IMR-90 (cell line): ENCODE measurements around the gene SLC35F3. TPM values are rescaled to one million over a fixed set of nuclear protein-coding genes. Genes with fewer than 3 reads are reported as not detected.

ENCODE experiments used
- ATAC-seq: fragments of 200-7000 bp; cut with Tn5 transposase; 2 replicates; pipeline ENCODE4 v1.9.1; 2020; ENCODE audit warnings: low read depth, mild to moderate bottlenecking, moderate library complexity
- BruUV-seq: library from RNA; stranded (reverse); fragments of 400-500 nt; replicated peaks from 2 replicates; lab custom pipeline; 2021; lab: Mats Ljungman, UMichigan
- CTCF ChIA-PET: fragments of 300-600 bp; formaldehyde crosslinking; extraction: SDS; loops from one replicate; lab custom pipeline; 2021; ENCODE audit warnings: antibody characterized with exemption; lab: Yijun Ruan, JAX
- POLR2A ChIA-PET: fragments of 300-600 bp; sonication (Branson Sonifier 250); formaldehyde crosslinking; loops from one replicate; lab custom pipeline; 2022; ENCODE audit warnings: antibody characterized with exemption; ENCODE audit not compliant: unreplicated experiment; lab: Charles Lee
- DNase-seq: peaks from one replicate; pipeline ENCODE4 v3.0.0; 2013
- H2AFZ ChIP-seq: replicated peaks from 2 replicates; pipeline ENCODE3; 2013; ENCODE audit warnings: low read length, mild to moderate bottlenecking; ENCODE audit not compliant: poor library complexity
- H2AK5ac ChIP-seq: 2 replicates; pipeline ENCODE4 v1.6.1; 2013; ENCODE audit warnings: low read depth, low read length, inconsistent platforms
- H2AK9ac ChIP-seq: replicated peaks from 2 replicates; pipeline ENCODE3; 2013; ENCODE audit warnings: mild to moderate bottlenecking, low read depth, low read length, moderate library complexity; ENCODE audit not compliant: poor library complexity
- H2BK120ac ChIP-seq: 2 replicates; pipeline ENCODE4 v1.6.1; 2013; ENCODE audit warnings: low read depth, low read length, inconsistent platforms
- H2BK15ac ChIP-seq: 3 replicates; pipeline ENCODE4 v1.6.1; 2013; ENCODE audit warnings: low read depth, low read length, inconsistent platforms
- H2BK20ac ChIP-seq: 2 replicates; pipeline ENCODE4 v1.6.1; 2013; ENCODE audit warnings: low read depth, mild to moderate bottlenecking, inconsistent platforms, low read length, moderate library complexity
- H2BK5ac ChIP-seq: 2 replicates; pipeline ENCODE4 v1.6.1; 2013; ENCODE audit warnings: mild to moderate bottlenecking, low read depth, low read length, inconsistent platforms; ENCODE audit not compliant: poor library complexity, severe bottlenecking
- H3K14ac ChIP-seq: replicated peaks from 2 replicates; pipeline ENCODE4 v1.6.1; 2013; ENCODE audit warnings: low read depth, low read length, inconsistent platforms
- H3K18ac ChIP-seq: 2 replicates; pipeline ENCODE4 v1.6.1; 2013; ENCODE audit warnings: low read depth, low read length, control low read depth
- H3K23ac ChIP-seq: 2 replicates; pipeline ENCODE4 v1.6.1; 2013; ENCODE audit warnings: low read depth, low read length, inconsistent platforms
- H3K27ac ChIP-seq: 2 replicates; pipeline ENCODE4 v1.5.1; 2013; ENCODE audit warnings: mild to moderate bottlenecking, control low read depth, low read length; ENCODE audit not compliant: insufficient read depth
- H3K27me3 ChIP-seq: 2 replicates; pipeline ENCODE4 v1.6.1; 2013; ENCODE audit warnings: low read length; ENCODE audit not compliant: control insufficient read depth, insufficient read depth
- H3K36me3 ChIP-seq: 2 replicates; pipeline ENCODE4 v1.6.1; 2013; ENCODE audit warnings: low read length, mixed read lengths; ENCODE audit not compliant: control insufficient read depth, insufficient read depth
- H3K4ac ChIP-seq: 2 replicates; pipeline ENCODE4 v1.6.1; 2013; ENCODE audit warnings: low read depth, low read length, inconsistent platforms
- H3K4me1 ChIP-seq: 2 replicates; pipeline ENCODE4 v1.6.1; 2013; ENCODE audit warnings: low read length, mixed read lengths; ENCODE audit not compliant: control insufficient read depth, insufficient read depth
- H3K4me2 ChIP-seq: 2 replicates; pipeline ENCODE4 v1.6.1; 2013; ENCODE audit warnings: low read depth, mild to moderate bottlenecking, control low read depth, low read length, moderate library complexity
- H3K4me3 ChIP-seq: 2 replicates; pipeline ENCODE4 v1.5.1; 2013; ENCODE audit warnings: low read depth, mild to moderate bottlenecking, control low read depth, low read length, moderate library complexity; ENCODE audit not compliant: insufficient read depth
- H3K56ac ChIP-seq: 2 replicates; pipeline ENCODE4 v1.6.1; 2013; ENCODE audit warnings: low read length, inconsistent platforms; ENCODE audit not compliant: insufficient read depth; ENCODE audit errors: extremely low read depth
- H3K79me1 ChIP-seq, 2 experiments: 2 replicates each; pipeline ENCODE4 v1.6.1; 2013; ENCODE audit warnings: low read length in 2 of 2, inconsistent platforms in 1 of 2, low read depth in 1 of 2
- H3K9ac ChIP-seq: 2 replicates; pipeline ENCODE4 v1.6.1; 2013; ENCODE audit warnings: low read depth, low read length, control low read depth
- H3K9me1 ChIP-seq: 2 replicates; pipeline ENCODE4 v1.6.1; 2013; ENCODE audit warnings: low read length, inconsistent platforms; ENCODE audit not compliant: insufficient read depth
- H3K9me3 ChIP-seq: 2 replicates; pipeline ENCODE4 v1.6.1; 2013; ENCODE audit warnings: low read length; ENCODE audit not compliant: control insufficient read depth, insufficient read depth
- H4K20me1 ChIP-seq: 2 replicates; pipeline ENCODE4 v1.6.1; 2013; ENCODE audit warnings: low read length, inconsistent platforms; ENCODE audit not compliant: insufficient read depth
- H4K5ac ChIP-seq: 2 replicates; pipeline ENCODE4 v1.6.1; 2013; ENCODE audit warnings: mild to moderate bottlenecking, low read depth, low read length, control low read depth
- H4K8ac ChIP-seq, 2 experiments: 2 replicates each; pipeline ENCODE4 v1.6.1; 2013; ENCODE audit warnings: low read depth in 2 of 2, low read length in 2 of 2, control low read depth in 1 of 2, inconsistent platforms in 1 of 2
- H4K91ac ChIP-seq: 2 replicates; pipeline ENCODE4 v1.6.1; 2013; ENCODE audit warnings: low read depth, low read length, inconsistent platforms; ENCODE audit not compliant: insufficient read depth
- RAD21 ChIP-seq: IDR thresholded peaks from 2 replicates; pipeline ENCODE4 v1.6.1; 2012; ENCODE audit warnings: low read length, improper control_type of control experiment
- USF2 ChIP-seq: fragments of 150-350 bp; IDR thresholded peaks from 2 replicates; pipeline ENCODE4 v1.6.1; 2017; ENCODE audit warnings: mild to moderate bottlenecking, antibody characterized with exemption, low read length, low read depth
- WGBS, 2 experiments: methylation state at CpG; one replicate each; pipeline versions ENCODE4 v1.1.5 to v1.1.7; 2013; ENCODE audit warnings: missing lambda C conversion rate in 2 of 2; ENCODE audit not compliant: insufficient read length in 1 of 2; ENCODE audit errors: extremely low coverage in 2 of 2; 5-methylcytosine and 5-hydroxymethylcytosine counted together
- dilution Hi-C: fragments of 300-500 bp; cut with HindIII; formaldehyde crosslinking; loops from one replicate; pipeline ENCODE4 v1.14.3; 2018; ENCODE audit warnings: low sequenced_read_pairs; ENCODE audit not compliant: unreplicated experiment
- in situ Hi-C: fragments of 300-500 bp; cut with MboI; formaldehyde crosslinking; loops from 3 replicates; pipeline ENCODE4 v1.14.3; 2019; ENCODE audit warnings: low sequenced_read_pairs, inconsistent platforms, mixed read lengths
- intact Hi-C: fragments of 100-400 bp; cut with micrococcal nuclease; formaldehyde crosslinking; loops from 2 replicates; pipeline ENCODE4 v1.10.0; 2022
- polyA plus RNA-seq, 3 experiments: library from polyadenylated mRNA; depleted of rRNA; stranded (reverse); fragments of >200 nt; gene quantifications; 2 replicates each; pipeline ENCODE4 v1.2.3, GENCODE V29; 2012; ENCODE audit warnings: low replicate concordance in 1 of 3
- total RNA-seq: library from RNA; depleted of rRNA; stranded (reverse); fragments of >200 nt; gene quantifications from 2 replicates; pipeline ENCODE4 v1.2.3, GENCODE V29; 2012

SLC35F3 gene
- total and polyA plus RNA-seq, 2 of the 4 experiments (the other 2 are of a cell fraction): under 0.01 to 0.17 TPM

- Histone ChIP-seq H3K4me3 (no peak overlapping the region), H3K9ac (no peak overlapping the region), H2BK15ac (no peak overlapping the region), H4K20me1 (no peaks in the 10 kb centered on the region), H4K91ac (no peak overlapping the region), H3K9me3 (peaks cover 6% of the 10 kb centered on the region), H3K4me2 (no peak overlapping the region), H3K9me1 (no peaks in the 10 kb centered on the region), H2BK5ac (no peak overlapping the region), H3K14ac (no peak overlapping the region), H3K23ac (no peak overlapping the region), H3K18ac (no peak overlapping the region), H3K27ac (no peak overlapping the region), H3K4ac (no peak overlapping the region), H2AK5ac (no peak overlapping the region), H2AK9ac (no peak overlapping the region), H3K56ac (no peak overlapping the region), H2BK20ac (no peak overlapping the region), H4K8ac (no peak overlapping the region), H3K36me3 (no peaks in the 10 kb centered on the region), H2AFZ (no peak overlapping the region), H3K79me1 (no peaks in the 10 kb centered on the region), H3K4me1 (no peaks in the 10 kb centered on the region), H3K27me3 (no peaks in the 10 kb centered on the region), H2BK120ac (no peak overlapping the region), H4K5ac (no peak overlapping the region)
- TF ChIP-seq RAD21: no peak
- TF ChIP-seq USF2: no peak
- intact Hi-C loops (no loop called here), in situ Hi-C loops (no loop called here), dilution Hi-C loops (no loop called here)
- CTCF ChIA-PET: no interaction called here
- POLR2A ChIA-PET: no interaction called here
- no peak for ATAC-seq
- no peak for DNase-seq
- no TSS peak for BruUV-seq
- WGBS, 2 experiments: no CpG with 5 or more reads among the region's 5 CpGs
Observed at GRCh38 chr1:233884461-233885151, 19.9 kb upstream of the SLC35F3 start.
